GM19463 (cell line): ENCODE data around the gene COG4.

ENCODE experiments used
- ATAC-seq: cut with Tn5 transposase; IDR thresholded peaks from one replicate; pipeline ENCODE4 v1.9.1; 2021; ENCODE audit warnings: mild to moderate bottlenecking, moderate library complexity; ENCODE audit not compliant: unreplicated experiment

COG4 gene

GRCh38 chr16:70481929-70482536, 41.3 kb downstream of the COG4 start:
- ATAC-seq: no peak

- ATAC-seq: no peak
These were observed 42.9 kb downstream of the COG4 start for GRCh38 chr16:70480127-70481105.

- no peak for ATAC-seq
These were observed 44.4 kb downstream of the COG4 start for GRCh38 chr16:70478912-70479341.

GRCh38 chr16:70478169-70478568, 45.2 kb downstream of the COG4 start:
- ATAC-seq: no peak

GRCh38 chr16:70476272-70477020, 46.9 kb downstream of the COG4 start:
- ATAC-seq: peak; percentile 90

- ATAC-seq: no peak
These were observed 48.1 kb downstream of the COG4 start for GRCh38 chr16:70475054-70475871.

- ATAC-seq: no peak
These were observed 48.9 kb downstream of the COG4 start for GRCh38 chr16:70474320-70475053.

GRCh38 chr16:70473446-70474319, 49.7 kb downstream of the COG4 start:
- ATAC-seq: no peak

- ATAC-seq: no peak
These were observed 50.4 kb downstream of the COG4 start for GRCh38 chr16:70472786-70473433.

- no peak for ATAC-seq
These were observed 52.4 kb downstream of the COG4 start for GRCh38 chr16:70470927-70471341.

GRCh38 chr16:70470141-70470926, 53.0 kb downstream of the COG4 start:
- ATAC-seq: no peak

- no peak for ATAC-seq
These were observed 54.4 kb downstream of the COG4 start for GRCh38 chr16:70468776-70469525.

- no peak for ATAC-seq
These were observed 55.7 kb downstream of the COG4 start for GRCh38 chr16:70467608-70468007.

GRCh38 chr16:70467113-70467512, 56.2 kb downstream of the COG4 start:
- ATAC-seq: no peak

- ATAC-seq: no peak
These were observed 56.6 kb downstream of the COG4 start for GRCh38 chr16:70466805-70467076.

- no peak for ATAC-seq
These were observed 57.2 kb downstream of the COG4 start for GRCh38 chr16:70465999-70466804.
